ENCODE measurements around the gene ALDH3B2.
"Not testable (repeated sequence)": the region's sequence is repeated elsewhere in the genome, so short reads cannot be mapped to it uniquely, and the experiment has no call there.

Gene ALDH3B2

GRCh38 chr11:67682126-67683034 lies 8.0 kb upstream of the ALDH3B2 start:
- not testable (repeated sequence) for DNase-seq (ENCODE audit: low spot score)

- no peak for DNase-seq (ENCODE audit: low spot score)
Measured at GRCh38 chr11:67680696-67681470, 6.5 kb upstream of the ALDH3B2 start.

GRCh38 chr11:67675058-67675747 lies 780 bp upstream of the ALDH3B2 start:
- DNase-seq (ENCODE audit: low spot score): no peak

GRCh38 chr11:67673902-67674301 lies 521 bp downstream of the ALDH3B2 start:
- DNase-seq (ENCODE audit: low spot score): no peak

GRCh38 chr11:67673358-67673757 lies 1.1 kb downstream of the ALDH3B2 start:
- no peak for DNase-seq (ENCODE audit: low spot score)

GRCh38 chr11:67671211-67671520 lies 3.3 kb downstream of the ALDH3B2 start:
- DNase-seq (ENCODE audit: low spot score): no peak

GRCh38 chr11:67670316-67671210 lies 3.9 kb downstream of the ALDH3B2 start:
- DNase-seq (ENCODE audit: low spot score): no peak

- no peak for DNase-seq (ENCODE audit: low spot score)
Measured at GRCh38 chr11:67668192-67668551, 6.3 kb downstream of the ALDH3B2 start.

GRCh38 chr11:67667490-67668191 lies 6.8 kb downstream of the ALDH3B2 start:
- DNase-seq (ENCODE audit: low spot score): peak; percentile 31

GRCh38 chr11:67666676-67667489 lies 7.5 kb downstream of the ALDH3B2 start:
- DNase-seq (ENCODE audit: low spot score): peak; percentile 33

GRCh38 chr11:67666303-67666645 lies 8.1 kb downstream of the ALDH3B2 start:
- no peak for DNase-seq (ENCODE audit: low spot score)

GRCh38 chr11:67665541-67666302 lies 8.7 kb downstream of the ALDH3B2 start:
- DNase-seq (ENCODE audit: low spot score): peak; percentile 40

- no peak for DNase-seq (ENCODE audit: low spot score)
Measured at GRCh38 chr11:67664696-67665540, 9.5 kb downstream of the ALDH3B2 start.

GRCh38 chr11:67664213-67664585 lies 10.2 kb downstream of the ALDH3B2 start:
- DNase-seq (ENCODE audit: low spot score): no peak

GRCh38 chr11:67663532-67664212 lies 10.8 kb downstream of the ALDH3B2 start:
- peak; percentile 18 for DNase-seq (ENCODE audit: low spot score)

GRCh38 chr11:67662835-67663531 lies 11.4 kb downstream of the ALDH3B2 start:
- DNase-seq (ENCODE audit: low spot score): peak; percentile 18

GRCh38 chr11:67662142-67662834 lies 12.1 kb downstream of the ALDH3B2 start:
- DNase-seq (ENCODE audit: low spot score): peak; percentile 14
